GM21529 (cell line): ENCODE results near the gene SMNDC1.
A peak's percentile ranks its signal among the peaks of the same experiment; 100 is the strongest.
"Not testable (repeated sequence)": the region's sequence is repeated elsewhere in the genome, so short reads cannot be mapped to it uniquely, and the experiment has no call there.

Source experiments
- ATAC-seq: cut with Tn5 transposase; IDR thresholded peaks from one replicate; pipeline ENCODE4 v1.9.1; 2021; ENCODE audit not compliant: unreplicated experiment

Gene SMNDC1

GRCh38 chr10:110285501-110285900 is 19.2 kb downstream of the SMNDC1 start:
- ATAC-seq: no peak

- no peak for ATAC-seq
Observed at GRCh38 chr10:110284262-110284661, 20.5 kb downstream of the SMNDC1 start.

- ATAC-seq: peak; percentile 51
Observed at GRCh38 chr10:110279407-110279986, 25.2 kb downstream of the SMNDC1 start.

GRCh38 chr10:110278562-110279406 is 25.9 kb downstream of the SMNDC1 start:
- no peak for ATAC-seq

- no peak for ATAC-seq
Observed at GRCh38 chr10:110277591-110277990, 27.1 kb downstream of the SMNDC1 start.

GRCh38 chr10:110276603-110277002 is 28.1 kb downstream of the SMNDC1 start:
- no peak for ATAC-seq

- ATAC-seq: no peak
Observed at GRCh38 chr10:110275128-110275729, 29.5 kb downstream of the SMNDC1 start.

GRCh38 chr10:110274647-110275046 is 30.1 kb downstream of the SMNDC1 start:
- ATAC-seq: no peak

GRCh38 chr10:110274072-110274627 is 30.6 kb downstream of the SMNDC1 start:
- ATAC-seq: no peak

GRCh38 chr10:110273474-110273873 is 31.2 kb downstream of the SMNDC1 start:
- ATAC-seq: peak; percentile 38

- ATAC-seq: not testable (repeated sequence)
Observed at GRCh38 chr10:110272995-110273394, 31.7 kb downstream of the SMNDC1 start.

GRCh38 chr10:110269374-110270318 is 35.1 kb downstream of the SMNDC1 start:
- ATAC-seq: peak; percentile 32

GRCh38 chr10:110268971-110269370 is 35.7 kb downstream of the SMNDC1 start:
- ATAC-seq: no peak

- ATAC-seq: no peak
Observed at GRCh38 chr10:110268442-110268841, 36.3 kb downstream of the SMNDC1 start.

GRCh38 chr10:110267276-110267675 is 37.4 kb downstream of the SMNDC1 start:
- no peak for ATAC-seq

- ATAC-seq: no peak
Observed at GRCh38 chr10:110265573-110266193, 39.0 kb downstream of the SMNDC1 start.

- ATAC-seq: no peak
Observed at GRCh38 chr10:110263164-110263563, 41.6 kb downstream of the SMNDC1 start.

GRCh38 chr10:110260746-110261477 is 43.8 kb downstream of the SMNDC1 start:
- no peak for ATAC-seq

- no peak for ATAC-seq
Observed at GRCh38 chr10:110259317-110259716, 45.4 kb downstream of the SMNDC1 start.

GRCh38 chr10:110258542-110258941 is 46.2 kb downstream of the SMNDC1 start:
- no peak for ATAC-seq
